H1 (cell line): Measurements from ENCODE around the gene AGPAT3. TPM values are rescaled to one million over a fixed set of nuclear protein-coding genes. Genes with fewer than 3 reads are reported as not detected.

ENCODE experiments used
- polyA plus RNA-seq, 7 experiments: library from polyadenylated mRNA; depleted of rRNA in 3 of 7; stranded (reverse) in 5 of 7; unstranded in 2 of 7; fragments of >200 nt in 5 of 7; fragments of 200-250 nt in 2 of 7; gene quantifications; 1 replicate in 5 of 7; 2 replicates in 1 of 7; 4 replicates in 1 of 7; pipeline versions ENCODE4 v1.2.1 to v1.2.3, GENCODE V29; 2011 to 2013; ENCODE audit warnings: missing spikeins in 2 of 7, mixed read lengths in 2 of 7
- total RNA-seq: library from RNA; stranded (reverse); fragmentation: NEBNext Ultra II Directional; extraction: Animal tissue kit (Norgen Biotek cat#: 25700); gene quantifications from 2 replicates; pipeline ENCODE4 v1.2.1, GENCODE V29; 2021
- TF ChIP-seq, protein P1 (sequence below): fragments of 300-600 bp; sonication (generic); IDR thresholded peaks from 2 replicates; pipeline ENCODE4 v1.7.1; 2012; ENCODE audit warnings: low read length, moderate library complexity, mild to moderate bottlenecking, inconsistent platforms; ENCODE audit not compliant: insufficient replicate concordance

AGPAT3 gene
- total and polyA plus RNA-seq, 2 of the 8 experiments (the other 6 are each of a cell fraction or from before 2014, with no cell fraction given): 5.8 to 7.3 TPM

DNA sequence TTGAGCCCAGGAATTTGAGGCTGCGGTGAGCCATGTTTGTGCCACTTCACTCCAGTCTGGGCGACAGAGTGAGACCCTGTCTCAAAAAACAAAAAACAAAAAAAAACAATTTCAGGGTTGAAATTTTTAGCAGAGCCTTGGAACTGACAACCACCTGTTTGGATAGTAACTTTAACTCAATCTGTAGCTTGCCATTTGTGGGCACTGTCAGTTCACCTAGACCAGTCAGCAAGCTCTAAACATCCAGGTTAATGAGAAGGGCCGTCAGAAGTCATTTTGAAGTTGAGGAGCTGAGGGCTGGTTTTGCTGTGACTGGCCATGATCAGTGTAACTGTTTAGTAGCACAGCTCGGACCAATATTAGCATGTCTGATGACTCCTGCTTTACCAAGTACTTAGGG, 155.5 kb downstream of the AGPAT3 start (continued):
- TF ChIP-seq, protein P1, sequence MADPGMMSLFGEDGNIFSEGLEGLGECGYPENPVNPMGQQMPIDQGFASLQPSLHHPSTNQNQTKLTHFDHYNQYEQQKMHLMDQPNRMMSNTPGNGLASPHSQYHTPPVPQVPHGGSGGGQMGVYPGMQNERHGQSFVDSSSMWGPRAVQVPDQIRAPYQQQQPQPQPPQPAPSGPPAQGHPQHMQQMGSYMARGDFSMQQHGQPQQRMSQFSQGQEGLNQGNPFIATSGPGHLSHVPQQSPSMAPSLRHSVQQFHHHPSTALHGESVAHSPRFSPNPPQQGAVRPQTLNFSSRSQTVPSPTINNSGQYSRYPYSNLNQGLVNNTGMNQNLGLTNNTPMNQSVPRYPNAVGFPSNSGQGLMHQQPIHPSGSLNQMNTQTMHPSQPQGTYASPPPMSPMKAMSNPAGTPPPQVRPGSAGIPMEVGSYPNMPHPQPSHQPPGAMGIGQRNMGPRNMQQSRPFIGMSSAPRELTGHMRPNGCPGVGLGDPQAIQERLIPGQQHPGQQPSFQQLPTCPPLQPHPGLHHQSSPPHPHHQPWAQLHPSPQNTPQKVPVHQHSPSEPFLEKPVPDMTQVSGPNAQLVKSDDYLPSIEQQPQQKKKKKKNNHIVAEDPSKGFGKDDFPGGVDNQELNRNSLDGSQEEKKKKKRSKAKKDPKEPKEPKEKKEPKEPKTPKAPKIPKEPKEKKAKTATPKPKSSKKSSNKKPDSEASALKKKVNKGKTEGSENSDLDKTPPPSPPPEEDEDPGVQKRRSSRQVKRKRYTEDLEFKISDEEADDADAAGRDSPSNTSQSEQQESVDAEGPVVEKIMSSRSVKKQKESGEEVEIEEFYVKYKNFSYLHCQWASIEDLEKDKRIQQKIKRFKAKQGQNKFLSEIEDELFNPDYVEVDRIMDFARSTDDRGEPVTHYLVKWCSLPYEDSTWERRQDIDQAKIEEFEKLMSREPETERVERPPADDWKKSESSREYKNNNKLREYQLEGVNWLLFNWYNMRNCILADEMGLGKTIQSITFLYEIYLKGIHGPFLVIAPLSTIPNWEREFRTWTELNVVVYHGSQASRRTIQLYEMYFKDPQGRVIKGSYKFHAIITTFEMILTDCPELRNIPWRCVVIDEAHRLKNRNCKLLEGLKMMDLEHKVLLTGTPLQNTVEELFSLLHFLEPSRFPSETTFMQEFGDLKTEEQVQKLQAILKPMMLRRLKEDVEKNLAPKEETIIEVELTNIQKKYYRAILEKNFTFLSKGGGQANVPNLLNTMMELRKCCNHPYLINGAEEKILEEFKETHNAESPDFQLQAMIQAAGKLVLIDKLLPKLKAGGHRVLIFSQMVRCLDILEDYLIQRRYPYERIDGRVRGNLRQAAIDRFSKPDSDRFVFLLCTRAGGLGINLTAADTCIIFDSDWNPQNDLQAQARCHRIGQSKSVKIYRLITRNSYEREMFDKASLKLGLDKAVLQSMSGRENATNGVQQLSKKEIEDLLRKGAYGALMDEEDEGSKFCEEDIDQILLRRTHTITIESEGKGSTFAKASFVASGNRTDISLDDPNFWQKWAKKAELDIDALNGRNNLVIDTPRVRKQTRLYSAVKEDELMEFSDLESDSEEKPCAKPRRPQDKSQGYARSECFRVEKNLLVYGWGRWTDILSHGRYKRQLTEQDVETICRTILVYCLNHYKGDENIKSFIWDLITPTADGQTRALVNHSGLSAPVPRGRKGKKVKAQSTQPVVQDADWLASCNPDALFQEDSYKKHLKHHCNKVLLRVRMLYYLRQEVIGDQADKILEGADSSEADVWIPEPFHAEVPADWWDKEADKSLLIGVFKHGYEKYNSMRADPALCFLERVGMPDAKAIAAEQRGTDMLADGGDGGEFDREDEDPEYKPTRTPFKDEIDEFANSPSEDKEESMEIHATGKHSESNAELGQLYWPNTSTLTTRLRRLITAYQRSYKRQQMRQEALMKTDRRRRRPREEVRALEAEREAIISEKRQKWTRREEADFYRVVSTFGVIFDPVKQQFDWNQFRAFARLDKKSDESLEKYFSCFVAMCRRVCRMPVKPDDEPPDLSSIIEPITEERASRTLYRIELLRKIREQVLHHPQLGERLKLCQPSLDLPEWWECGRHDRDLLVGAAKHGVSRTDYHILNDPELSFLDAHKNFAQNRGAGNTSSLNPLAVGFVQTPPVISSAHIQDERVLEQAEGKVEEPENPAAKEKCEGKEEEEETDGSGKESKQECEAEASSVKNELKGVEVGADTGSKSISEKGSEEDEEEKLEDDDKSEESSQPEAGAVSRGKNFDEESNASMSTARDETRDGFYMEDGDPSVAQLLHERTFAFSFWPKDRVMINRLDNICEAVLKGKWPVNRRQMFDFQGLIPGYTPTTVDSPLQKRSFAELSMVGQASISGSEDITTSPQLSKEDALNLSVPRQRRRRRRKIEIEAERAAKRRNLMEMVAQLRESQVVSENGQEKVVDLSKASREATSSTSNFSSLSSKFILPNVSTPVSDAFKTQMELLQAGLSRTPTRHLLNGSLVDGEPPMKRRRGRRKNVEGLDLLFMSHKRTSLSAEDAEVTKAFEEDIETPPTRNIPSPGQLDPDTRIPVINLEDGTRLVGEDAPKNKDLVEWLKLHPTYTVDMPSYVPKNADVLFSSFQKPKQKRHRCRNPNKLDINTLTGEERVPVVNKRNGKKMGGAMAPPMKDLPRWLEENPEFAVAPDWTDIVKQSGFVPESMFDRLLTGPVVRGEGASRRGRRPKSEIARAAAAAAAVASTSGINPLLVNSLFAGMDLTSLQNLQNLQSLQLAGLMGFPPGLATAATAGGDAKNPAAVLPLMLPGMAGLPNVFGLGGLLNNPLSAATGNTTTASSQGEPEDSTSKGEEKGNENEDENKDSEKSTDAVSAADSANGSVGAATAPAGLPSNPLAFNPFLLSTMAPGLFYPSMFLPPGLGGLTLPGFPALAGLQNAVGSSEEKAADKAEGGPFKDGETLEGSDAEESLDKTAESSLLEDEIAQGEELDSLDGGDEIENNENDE: no peak
